Smooth muscle cell (in vitro differentiated cells): ENCODE data around the gene PMP22. TPM values are rescaled to one million over a fixed set of nuclear protein-coding genes. Genes with fewer than 3 reads are reported as not detected.

Source experiments
- DNase-seq: peaks from one replicate; lab custom pipeline; 2025; ENCODE audit not compliant: unreplicated experiment; lab: John Stamatoyannopoulos, UW
- H2AFZ ChIP-seq: fragments of 200-600 bp; sonication (generic); 2 replicates; pipeline ENCODE4 v1.6.0; 2016; ENCODE audit warnings: antibody characterized with exemption, low read depth, mild to moderate bottlenecking
- H3F3A ChIP-seq: fragments of 200-600 bp; sonication (generic); 2 replicates; pipeline ENCODE4 v1.6.0; 2017; ENCODE audit warnings: antibody characterized with exemption, low read depth
- H3K27ac ChIP-seq: fragments of 200-600 bp; sonication (generic); 2 replicates; pipeline ENCODE4 v1.5.1; 2016; ENCODE audit warnings: low read depth, mild to moderate bottlenecking
- H3K27me3 ChIP-seq: fragments of 200-600 bp; sonication (generic); 2 replicates; pipeline ENCODE4 v1.6.1; 2016; ENCODE audit warnings: low read depth, mild to moderate bottlenecking
- H3K36me3 ChIP-seq: fragments of 200-600 bp; sonication (generic); 2 replicates; pipeline ENCODE4 v1.5.1; 2016; ENCODE audit warnings: low read depth
- H3K4me1 ChIP-seq: fragments of 200-600 bp; sonication (generic); 2 replicates; pipeline ENCODE4 v1.5.1; 2016; ENCODE audit warnings: low read depth
- H3K4me2 ChIP-seq: fragments of 200-600 bp; sonication (generic); 2 replicates; pipeline ENCODE4 v1.6.0; 2016; ENCODE audit warnings: mild to moderate bottlenecking
- H3K4me3 ChIP-seq: fragments of 200-600 bp; sonication (generic); 2 replicates; pipeline ENCODE4 v1.5.1; 2016; ENCODE audit warnings: mild to moderate bottlenecking
- H3K79me2 ChIP-seq: fragments of 200-600 bp; sonication (generic); 2 replicates; pipeline ENCODE4 v1.6.0; 2016; ENCODE audit warnings: low read depth, mild to moderate bottlenecking
- H3K9ac ChIP-seq: fragments of 200-600 bp; sonication (generic); 2 replicates; pipeline ENCODE4 v1.6.0; 2016; ENCODE audit warnings: low read depth
- H3K9me3 ChIP-seq: fragments of 200-600 bp; sonication (generic); replicated peaks from 2 replicates; pipeline ENCODE4 v1.5.1; 2016; ENCODE audit warnings: low read depth
- H4K20me1 ChIP-seq: fragments of 200-600 bp; sonication (generic); 2 replicates; pipeline ENCODE4 v1.6.0; 2016; ENCODE audit warnings: low read depth
- CTCF ChIP-seq: fragments of 200-600 bp; sonication (generic); IDR thresholded peaks from 2 replicates; pipeline ENCODE4 v1.5.1; 2017; ENCODE audit warnings: borderline replicate concordance, mild to moderate bottlenecking, antibody characterized with exemption; ENCODE audit not compliant: insufficient read depth, poor library complexity, severe bottlenecking
- WGBS: methylation state at CpG from one replicate; pipeline ENCODE4 v1.1.7; 2016; ENCODE audit warnings: low lambda C conversion rate; 5-methylcytosine and 5-hydroxymethylcytosine counted together
- polyA plus RNA-seq: library from polyadenylated mRNA; unstranded; fragments of >200 nt; fragmentation: Nextera tagmentation; extraction: Ambion mirVana; gene quantifications from 2 replicates; pipeline ENCODE4 v1.2.1, GENCODE V29; 2016
- total RNA-seq: library from RNA; depleted of rRNA; stranded (reverse); fragments of >200 nt; gene quantifications from 2 replicates; pipeline ENCODE4 v1.2.3, GENCODE V29; 2014

The PMP22 gene
- total and polyA plus RNA-seq, 2 experiments from 2014 or later = 39.6 to 69.5 TPM

GRCh38 chr17:15273141-15273793 lies 8.1 kb upstream of the PMP22 start:
- no peak for DNase-seq
- 23% methylated on average over 5 of the region's 5 CpGs for WGBS
- H2AFZ ChIP-seq = no peak overlapping the region
- H3K4me3 ChIP-seq = no peak overlapping the region
- peak overlapping the region; percentile 31 for H3K4me2 ChIP-seq
- peak overlapping the region; percentile 72 for H3K27ac ChIP-seq
- peaks cover 4% of the 10 kb centered on the region for H3K27me3 ChIP-seq
- peak overlapping the region; percentile 24 for H3K9ac ChIP-seq
- no peak for TF ChIP-seq CTCF
- no peaks in the 10 kb centered on the region for H3K9me3 ChIP-seq
- no peaks in the 10 kb centered on the region for H3K79me2 ChIP-seq
- no peaks in the 10 kb centered on the region for H4K20me1 ChIP-seq
- no peaks in the 10 kb centered on the region for H3K36me3 ChIP-seq
- H3F3A ChIP-seq = peaks cover 23% of the 10 kb centered on the region
- peaks cover 3% of the 10 kb centered on the region for H3K4me1 ChIP-seq

- Histone ChIP-seq H3K79me2 (no peaks in the 10 kb centered on the region), H3K9me3 (no peaks in the 10 kb centered on the region), H3K27me3 (peaks cover 8% of the 10 kb centered on the region), H3K4me2 (peak overlapping the region; percentile 9), H4K20me1 (no peaks in the 10 kb centered on the region), H3K36me3 (no peaks in the 10 kb centered on the region), H3K9ac (no peak overlapping the region), H3F3A (peaks cover 23% of the 10 kb centered on the region), H2AFZ (no peak overlapping the region), H3K27ac (peak overlapping the region; percentile 70), H3K4me3 (no peak overlapping the region), H3K4me1 (no peaks in the 10 kb centered on the region)
- TF ChIP-seq CTCF = no peak
- no peak for DNase-seq
- 60% methylated on average over 6 of the region's 6 CpGs for WGBS
These were observed 6.6 kb upstream of the PMP22 start for GRCh38 chr17:15271741-15272140.

GRCh38 chr17:15270628-15271381 lies 5.7 kb upstream of the PMP22 start:
- Histone ChIP-seq H3K79me2 (no peaks in the 10 kb centered on the region), H4K20me1 (no peaks in the 10 kb centered on the region), H3K9me3 (no peaks in the 10 kb centered on the region), H3K4me1 (no peaks in the 10 kb centered on the region), H3K4me2 (peak overlapping the region; percentile 9), H3K4me3 (no peak overlapping the region), H3K36me3 (no peaks in the 10 kb centered on the region), H2AFZ (no peak overlapping the region), H3K27ac (peak overlapping the region; percentile 55), H3K27me3 (peaks cover 8% of the 10 kb centered on the region), H3K9ac (no peak overlapping the region), H3F3A (peaks cover 23% of the 10 kb centered on the region)
- no peak for TF ChIP-seq CTCF
- DNase-seq = no peak
- WGBS = 92% methylated on average over 9 of the region's 9 CpGs

- no peak overlapping the region for H2AFZ ChIP-seq
- H3K4me1 ChIP-seq = no peaks in the 10 kb centered on the region
- H3K9me3 ChIP-seq = no peaks in the 10 kb centered on the region
- WGBS = 27% methylated on average over 5 of the region's 5 CpGs
- no peaks in the 10 kb centered on the region for H3K79me2 ChIP-seq
- no peak for TF ChIP-seq CTCF
- no peak overlapping the region for H3K4me2 ChIP-seq
- no peaks in the 10 kb centered on the region for H3K36me3 ChIP-seq
- no peaks in the 10 kb centered on the region for H4K20me1 ChIP-seq
- no peak for DNase-seq
- H3K27me3 ChIP-seq = peaks cover 13% of the 10 kb centered on the region
- H3K4me3 ChIP-seq = no peak overlapping the region
- H3K27ac ChIP-seq = no peak overlapping the region
- H3F3A ChIP-seq = peaks cover 23% of the 10 kb centered on the region
- no peak overlapping the region for H3K9ac ChIP-seq
These were observed 4.6 kb upstream of the PMP22 start for GRCh38 chr17:15269780-15270089.
